Mucosa of descending colon (tissue), 3 donors: ENCODE data around the gene DEGS2. TPM values are rescaled to one million over a fixed set of nuclear protein-coding genes. Genes with fewer than 3 reads are reported as not detected.
A peak's percentile ranks its signal among the peaks of the same experiment; 100 is the strongest.

ENCODE experiments used
- ATAC-seq: fragments of 200-7000 bp; cut with Tn5 transposase; one replicate; pipeline ENCODE4 v1.9.1; 2020; ENCODE audit warnings: mild to moderate bottlenecking, moderate library complexity
- DNase-seq, 3 donors: peaks; one replicate each; pipeline ENCODE4 v3.0.0-alpha.2; 2020
- H3K36me3 ChIP-seq: fragments of 200-600 bp; one replicate; pipeline ENCODE4 v1.8.0; 2021; ENCODE audit warnings: low read depth, mild to moderate bottlenecking
- H3K4me1 ChIP-seq: fragments of 200-600 bp; one replicate; pipeline ENCODE4 v1.8.0; 2021; ENCODE audit warnings: low read depth, mild to moderate bottlenecking
- H3K4me3 ChIP-seq: fragments of 200-600 bp; one replicate; pipeline ENCODE4 v1.8.0; 2021; ENCODE audit warnings: mild to moderate bottlenecking
- H3K9me3 ChIP-seq: fragments of 200-600 bp; one replicate; pipeline ENCODE4 v1.8.0; 2021; ENCODE audit warnings: mild to moderate bottlenecking
- intact Hi-C, 2 donors: fragments of 100-400 bp; cut with DNase I in 1 of 2; cut with micrococcal nuclease in 1 of 2; formaldehyde crosslinking; loops; one replicate each; pipeline versions ENCODE4 v1.11.0 to v1.11.1; 2022; cut with DNase I, micrococcal nuclease
- total RNA-seq, 3 donors: library from RNA; stranded (reverse); fragmentation: NEBNext Ultra II Directional in 2 of 3; extraction: Animal tissue kit (Norgen Biotek cat#: 25700) in 2 of 3; gene quantifications; one replicate each; pipeline versions ENCODE4 v1.2.1 to v1.2.4, GENCODE V29; 2021 to 2023
- TF ChIP-seq, protein P1 (sequence below): fragments of 200-600 bp; IDR thresholded peaks from one replicate; pipeline ENCODE4 v1.8.0; 2022; ENCODE audit warnings: antibody characterized with exemption, mild to moderate bottlenecking
- donor health status: DM: no; HTN: no; CAD: no; lungs with moderate emphysema.
- donor health status: DM: no; HTN: no; CAD: no.
- donor health status: DM: no; HTN: yes; CAD: no.

The DEGS2 gene
- total RNA-seq, 3 donors from 2014 or later, result 6.2 to 28.5 (median 27.9) TPM

DNA sequence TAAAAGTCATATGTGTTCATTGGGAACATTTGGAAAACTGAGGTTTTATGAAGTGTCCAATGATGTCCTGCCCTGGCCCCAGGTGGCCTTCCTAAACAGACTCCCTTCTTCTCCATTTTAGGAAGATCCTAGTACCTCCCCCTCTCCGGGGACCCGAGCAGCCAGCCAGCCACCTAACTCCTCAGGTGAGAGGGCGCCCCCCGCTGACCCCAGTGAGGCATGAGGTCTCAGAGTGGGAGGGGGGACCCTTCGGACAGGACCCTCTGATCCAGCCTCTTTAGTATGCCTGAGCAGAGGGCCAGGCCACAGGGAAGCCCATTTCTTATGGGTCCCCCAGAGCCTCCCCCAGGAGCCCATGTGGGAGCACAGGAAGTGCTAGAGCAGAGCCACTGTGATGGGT is 23.7 kb downstream of the DEGS2 start:
- H3K36me3 ChIP-seq, result peaks cover 3% of the 10 kb centered on the region

DNA sequence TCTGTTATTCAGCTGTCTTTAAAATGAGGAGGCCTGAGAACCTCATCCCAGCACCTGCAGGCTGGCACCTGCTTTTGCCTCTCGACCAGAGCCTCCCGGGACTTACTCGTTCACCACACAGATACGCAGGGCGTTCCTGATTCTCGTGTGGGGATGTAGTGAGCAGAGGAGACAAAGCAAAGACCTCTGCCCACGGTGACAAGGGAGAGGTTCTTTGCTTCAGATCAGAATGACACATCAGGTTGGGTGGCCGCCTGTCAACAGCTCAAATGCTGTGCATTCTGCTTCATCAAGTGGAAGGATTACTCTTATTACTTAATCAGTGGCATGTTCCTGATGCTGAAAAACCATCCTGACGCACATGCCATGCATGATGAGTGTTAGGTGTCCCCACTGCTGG is 24.4 kb downstream of the DEGS2 start:
- intact Hi-C loops, result no loop called here
- peaks cover 13% of the 10 kb centered on the region for H3K4me1 ChIP-seq
- DNase-seq (no peak), ATAC-seq (no peak)
- H3K4me3 ChIP-seq, result no peak overlapping the region
- peaks cover 3% of the 10 kb centered on the region for H3K36me3 ChIP-seq
- TF ChIP-seq, protein P1, sequence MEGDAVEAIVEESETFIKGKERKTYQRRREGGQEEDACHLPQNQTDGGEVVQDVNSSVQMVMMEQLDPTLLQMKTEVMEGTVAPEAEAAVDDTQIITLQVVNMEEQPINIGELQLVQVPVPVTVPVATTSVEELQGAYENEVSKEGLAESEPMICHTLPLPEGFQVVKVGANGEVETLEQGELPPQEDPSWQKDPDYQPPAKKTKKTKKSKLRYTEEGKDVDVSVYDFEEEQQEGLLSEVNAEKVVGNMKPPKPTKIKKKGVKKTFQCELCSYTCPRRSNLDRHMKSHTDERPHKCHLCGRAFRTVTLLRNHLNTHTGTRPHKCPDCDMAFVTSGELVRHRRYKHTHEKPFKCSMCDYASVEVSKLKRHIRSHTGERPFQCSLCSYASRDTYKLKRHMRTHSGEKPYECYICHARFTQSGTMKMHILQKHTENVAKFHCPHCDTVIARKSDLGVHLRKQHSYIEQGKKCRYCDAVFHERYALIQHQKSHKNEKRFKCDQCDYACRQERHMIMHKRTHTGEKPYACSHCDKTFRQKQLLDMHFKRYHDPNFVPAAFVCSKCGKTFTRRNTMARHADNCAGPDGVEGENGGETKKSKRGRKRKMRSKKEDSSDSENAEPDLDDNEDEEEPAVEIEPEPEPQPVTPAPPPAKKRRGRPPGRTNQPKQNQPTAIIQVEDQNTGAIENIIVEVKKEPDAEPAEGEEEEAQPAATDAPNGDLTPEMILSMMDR, result no peak
- H3K9me3 ChIP-seq, result no peaks in the 10 kb centered on the region

More for the DNA sequence above, 23.7 kb downstream of the DEGS2 start:
- TF ChIP-seq, protein P1, result no peak
- ATAC-seq, result no peak
- intact Hi-C loops, result no loop called here
- no peak for DNase-seq
- peaks cover 12% of the 10 kb centered on the region for H3K4me1 ChIP-seq
- H3K9me3 ChIP-seq, result no peaks in the 10 kb centered on the region
- H3K4me3 ChIP-seq, result no peak overlapping the region

DNA sequence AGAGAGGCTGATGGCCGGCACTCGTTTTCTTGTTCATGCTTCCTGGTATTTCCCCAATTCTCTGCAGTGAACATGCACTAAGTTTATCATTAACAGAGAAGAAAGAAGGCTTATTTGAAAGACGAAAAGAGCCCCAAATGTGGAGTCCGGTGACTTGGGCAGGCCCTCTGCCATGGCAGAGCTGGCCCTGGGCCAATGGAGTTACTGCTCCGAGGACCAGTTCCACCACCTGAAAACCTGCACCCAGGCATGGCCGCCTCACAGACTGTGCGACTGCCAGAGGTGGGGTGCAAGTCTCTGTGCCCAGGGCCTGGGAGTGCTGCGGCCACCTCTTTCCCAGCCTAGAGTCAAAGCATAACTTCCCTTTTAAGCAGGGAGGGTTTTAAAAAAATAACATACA is 24.9 kb downstream of the DEGS2 start:
- peak; percentile 31 for ATAC-seq
- H3K36me3 ChIP-seq, result peaks cover 3% of the 10 kb centered on the region
- DNase-seq, result peak in 2 of 3 donors; percentile 63
- TF ChIP-seq, protein P1, result no peak
- H3K9me3 ChIP-seq, result no peaks in the 10 kb centered on the region
- intact Hi-C loops, result no loop called here
- no peak overlapping the region for H3K4me3 ChIP-seq
- H3K4me1 ChIP-seq, result peaks cover 13% of the 10 kb centered on the region

DNA sequence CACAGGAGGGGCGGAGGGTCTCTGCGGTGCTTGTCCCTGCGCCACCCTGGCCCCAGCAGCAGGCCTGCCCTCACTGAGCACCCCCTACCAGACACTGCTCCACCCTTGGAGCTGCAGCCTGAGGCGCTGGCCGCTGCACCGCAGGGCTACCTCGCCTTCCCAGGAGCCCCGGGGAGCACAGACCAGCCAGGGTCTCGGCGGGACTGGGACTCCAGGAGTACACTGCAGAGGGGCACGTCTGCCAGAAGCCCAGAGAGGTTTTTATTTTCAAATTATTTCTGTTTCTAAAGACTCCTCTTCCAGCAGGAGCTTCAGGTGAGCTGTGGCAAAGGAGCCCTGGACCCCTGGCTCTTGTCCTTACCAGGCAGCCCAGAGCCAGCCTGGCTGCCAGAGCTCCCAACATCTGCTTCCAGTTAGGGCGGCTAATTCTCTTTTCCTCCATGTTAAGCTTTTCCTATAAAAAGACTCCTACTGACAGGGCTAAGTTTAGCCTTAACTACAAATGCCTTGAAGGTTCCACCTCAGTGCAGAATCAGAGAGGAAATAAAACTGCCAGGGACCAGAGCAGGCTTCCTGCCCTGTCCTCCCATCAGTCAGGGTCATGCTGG is 26.4 kb downstream of the DEGS2 start:
- no peak for DNase-seq
- ATAC-seq, result no peak
- no peaks in the 10 kb centered on the region for H3K9me3 ChIP-seq
- H3K4me3 ChIP-seq, result no peak overlapping the region
- intact Hi-C loops, result no loop called here
- TF ChIP-seq, protein P1, result no peak
- peaks cover 13% of the 10 kb centered on the region for H3K4me1 ChIP-seq
- peaks cover 3% of the 10 kb centered on the region for H3K36me3 ChIP-seq

DNA sequence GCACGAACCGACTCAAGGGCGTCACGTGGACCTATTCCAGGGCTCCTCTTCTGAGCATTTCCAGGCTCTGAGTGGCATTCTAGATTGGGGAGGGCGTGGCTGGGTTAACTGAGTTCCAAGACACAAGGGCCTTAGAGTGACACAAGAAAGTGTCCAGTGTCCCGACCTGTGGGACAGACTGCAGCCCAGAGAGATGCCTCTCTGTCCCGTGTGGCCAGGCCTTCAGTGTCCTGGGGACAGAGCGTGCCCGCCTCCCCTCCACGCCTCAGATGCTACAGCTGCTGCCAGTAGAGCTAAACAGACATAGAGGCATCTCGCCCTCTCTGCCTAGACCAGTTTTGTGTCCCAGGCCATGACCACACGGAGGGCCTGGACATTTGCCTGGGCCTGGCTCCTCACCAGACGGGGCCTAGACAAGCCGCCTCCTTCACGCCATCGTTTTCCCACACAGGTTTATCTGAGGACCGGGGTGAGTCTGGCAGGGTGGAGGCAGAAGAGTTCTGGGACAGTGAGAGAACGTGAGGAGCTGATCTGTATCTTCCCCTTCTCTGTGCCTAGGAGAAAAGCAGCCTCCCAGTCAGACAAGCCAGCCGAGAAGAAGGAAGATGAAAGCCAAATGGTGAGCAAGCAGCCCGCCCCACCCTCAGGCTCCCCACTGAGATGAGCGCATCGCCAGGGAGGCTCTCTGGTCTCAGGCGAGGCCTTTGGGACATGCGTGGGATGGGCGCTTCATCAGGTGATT is 27.1 kb downstream of the DEGS2 start:
- intact Hi-C loops, result no loop called here
- H3K9me3 ChIP-seq, result no peaks in the 10 kb centered on the region
- peaks cover 3% of the 10 kb centered on the region for H3K36me3 ChIP-seq
- no peak for ATAC-seq
- H3K4me1 ChIP-seq, result peaks cover 13% of the 10 kb centered on the region
- TF ChIP-seq, protein P1, result no peak
- no peak overlapping the region for H3K4me3 ChIP-seq
- DNase-seq, result no peak
